HFFc6 (cell line): Measurements from ENCODE around the gene NPAS4. TPM values are rescaled to one million over a fixed set of nuclear protein-coding genes. Genes with fewer than 3 reads are reported as not detected.

Source experiments
- DNase-seq: peaks from one replicate; pipeline ENCODE4 v3.0.0-alpha.2; 2018
- H3K27ac Mint-ChIP-seq: 2 replicates; pipeline ENCODE4 v1.8.0; 2020; ENCODE audit warnings: mild to moderate bottlenecking, mixed read lengths
- H3K27me3 Mint-ChIP-seq: 2 replicates; pipeline ENCODE4 v1.8.0; 2021; ENCODE audit warnings: mild to moderate bottlenecking, moderate library complexity, mixed read lengths; ENCODE audit not compliant: insufficient read depth
- H3K36me3 Mint-ChIP-seq: 2 replicates; pipeline ENCODE4 v1.8.0; 2021; ENCODE audit warnings: low read depth, mixed read lengths
- H3K4me1 Mint-ChIP-seq: 2 replicates; pipeline ENCODE4 v1.8.0; 2020; ENCODE audit warnings: low read depth, mixed read lengths
- H3K4me3 Mint-ChIP-seq: 2 replicates; pipeline ENCODE4 v1.8.0; 2020; ENCODE audit warnings: mild to moderate bottlenecking, moderate library complexity, mixed read lengths
- H3K9me3 Mint-ChIP-seq: 2 replicates; pipeline ENCODE4 v1.8.0; 2020; ENCODE audit warnings: mild to moderate bottlenecking, mixed read lengths
- CTCF ChIP-seq: fragments of 200-600 bp; sonication (generic); IDR thresholded peaks from 2 replicates; pipeline ENCODE4 v1.5.0; 2021; ENCODE audit warnings: antibody characterized with exemption, mild to moderate bottlenecking
- total RNA-seq, 6 experiments: library from RNA; stranded (reverse); fragmentation: NEBNext Ultra II Directional; extraction: Animal tissue kit (Norgen Biotek cat#: 25700); gene quantifications; 2 replicates in 1 of 6; 3 replicates in 5 of 6; pipeline ENCODE4 v1.2.3, GENCODE V29; 2021

NPAS4 gene
- total RNA-seq, 6 experiments from 2014 or later: 0.14 to 0.36 (median 0.35) TPM; not detected in 3

GRCh38 chr11:66473167-66473566 is 52.3 kb downstream of the NPAS4 start:
- Mint-ChIP-seq H3K4me3 (no peak overlapping the region), H3K4me1 (peaks cover 3% of the 10 kb centered on the region; the same call in 1 of the 2 replicates), H3K27me3 (no peaks in the 10 kb centered on the region), H3K9me3 (no peaks in the 10 kb centered on the region), H3K36me3 (no peaks in the 10 kb centered on the region; the same call in 1 of the 2 replicates), H3K27ac (no peak overlapping the region)
- TF ChIP-seq CTCF: no peak
- DNase-seq: no peak

DNA sequence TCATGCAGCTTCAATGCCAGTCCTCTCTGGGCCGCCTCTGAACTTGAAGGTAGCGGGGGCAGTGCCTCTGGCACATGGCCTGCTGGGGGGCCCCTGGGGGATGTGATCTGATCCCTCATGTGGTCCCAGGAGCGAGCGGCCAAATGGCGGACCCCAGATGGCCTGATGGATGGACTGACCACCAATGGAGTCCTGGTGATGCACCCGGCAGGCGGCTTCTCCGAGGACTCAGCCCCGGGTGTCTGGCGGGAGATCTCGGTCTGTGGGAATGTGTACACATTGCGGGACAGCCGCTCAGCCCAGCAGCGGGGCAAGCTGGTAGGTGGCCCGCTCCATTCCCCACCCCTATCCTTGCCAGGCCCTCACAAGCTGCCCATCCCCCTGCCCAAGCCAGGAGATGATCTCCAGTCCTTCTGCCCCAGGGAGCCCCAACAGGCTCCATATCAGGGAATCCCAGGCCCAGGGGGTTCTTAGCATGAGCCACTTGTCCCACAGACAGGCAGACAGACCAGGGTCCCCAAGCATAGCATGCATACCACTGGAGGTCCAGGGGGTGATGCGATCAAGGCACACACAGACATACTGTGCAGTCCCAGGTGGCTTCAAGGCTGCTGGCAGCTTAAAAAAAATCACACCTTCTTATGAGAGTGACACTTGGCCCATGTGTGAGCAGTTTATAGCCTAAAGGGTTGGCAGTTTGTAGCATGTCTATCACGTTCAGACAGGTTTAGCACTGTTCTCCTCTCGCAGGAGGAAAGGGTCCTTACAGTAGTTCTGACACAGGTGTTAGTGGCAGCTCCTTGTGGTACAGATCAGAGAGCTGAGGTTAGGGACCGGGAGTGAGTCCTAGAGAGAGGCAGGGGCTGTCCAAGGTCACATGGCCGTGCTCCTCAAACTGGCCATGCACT is 53.0 kb downstream of the NPAS4 start:
- DNase-seq: no peak

GRCh38 chr11:66475349-66476172 is 54.7 kb downstream of the NPAS4 start:
- no peak overlapping the region for H3K4me3 Mint-ChIP-seq
- no peaks in the 10 kb centered on the region; the same call in 1 of the 2 replicates for H3K27me3 Mint-ChIP-seq
- DNase-seq: no peak
- H3K36me3 Mint-ChIP-seq: no peaks in the 10 kb centered on the region; the same call in 1 of the 2 replicates
- no peak overlapping the region for H3K27ac Mint-ChIP-seq
- no peak for TF ChIP-seq CTCF
- H3K4me1 Mint-ChIP-seq: peaks cover 17% of the 10 kb centered on the region
- H3K9me3 Mint-ChIP-seq: no peaks in the 10 kb centered on the region

More for the DNA sequence above, 53.0 kb downstream of the NPAS4 start:
- no peaks in the 10 kb centered on the region; the same call in 1 of the 2 replicates for H3K36me3 Mint-ChIP-seq
- no peak for TF ChIP-seq CTCF
- H3K4me3 Mint-ChIP-seq: no peak overlapping the region
- peaks cover 10% of the 10 kb centered on the region for H3K4me1 Mint-ChIP-seq
- H3K27me3 Mint-ChIP-seq: no peaks in the 10 kb centered on the region
- no peaks in the 10 kb centered on the region for H3K9me3 Mint-ChIP-seq
- no peak overlapping the region for H3K27ac Mint-ChIP-seq

Other genes starting within 250 kb of the NPAS4 start
- gene KLC2, start 163.3 kb upstream of the NPAS4 start, total RNA-seq: 10 to 100 TPM; 43.4 to 51.9 (median 46.0) TPM
- gene RAB1B, start 152.4 kb upstream of the NPAS4 start, total RNA-seq: 100 to 1,000 TPM; 220 to 272 (median 246) TPM
- 1 to 10 TPM in 3 of 6 experiments, under 1 TPM in 3; 0.73 to 1.9 (median 1.1) TPM for gene CNIH2, start 142.9 kb upstream of the NPAS4 start, total RNA-seq
- 100 to 1,000 TPM; 150 to 183 (median 153) TPM for gene YIF1A, start 131.9 kb upstream of the NPAS4 start, total RNA-seq
- under 1 TPM in 2 of 6 experiments, not detected in 4; 0.07 to 0.11 TPM for gene TMEM151A, start 129.1 kb upstream of the NPAS4 start, total RNA-seq
- gene CD248, start 104.0 kb upstream of the NPAS4 start, total RNA-seq: 100 to 1,000 TPM; 437 to 739 (median 687) TPM
- gene RIN1, start 84.6 kb upstream of the NPAS4 start, total RNA-seq: 10 to 100 TPM; 32.9 to 55.0 (median 49.8) TPM
- gene BRMS1, start 75.9 kb upstream of the NPAS4 start, total RNA-seq: 10 to 100 TPM; 41.2 to 66.6 (median 61.2) TPM
- 10 to 100 TPM; 21.5 to 26.4 (median 24.3) TPM for gene B4GAT1, start 73.4 kb upstream of the NPAS4 start, total RNA-seq
- not detected for gene SLC29A2, start 49.3 kb upstream of the NPAS4 start, total RNA-seq
- gene MRPL11, start 17.8 kb downstream of the NPAS4 start, total RNA-seq: 10 to 100 TPM; 55.6 to 74.1 (median 67.6) TPM
- gene PELI3, start 45.9 kb downstream of the NPAS4 start, total RNA-seq: 1 to 10 TPM; 6.7 to 8.0 (median 7.2) TPM
- gene DPP3, start 59.4 kb downstream of the NPAS4 start, total RNA-seq: 10 to 100 TPM; 54.8 to 71.6 (median 58.2) TPM
- gene BBS1, start 89.6 kb downstream of the NPAS4 start, total RNA-seq: 10 to 100 TPM; 14.9 to 21.4 (median 17.3) TPM
- 10 to 100 TPM; 15.4 to 23.3 (median 18.6) TPM for gene ZDHHC24, start 125.0 kb downstream of the NPAS4 start, total RNA-seq
- under 1 TPM in 4 of 6 experiments, not detected in 2; 0.07 to 0.24 (median 0.10) TPM for gene ACTN3, start 125.9 kb downstream of the NPAS4 start, total RNA-seq
- 10 to 100 TPM in 2 of 6 experiments, 1 to 10 TPM in 4; 5.2 to 20.0 (median 6.6) TPM for gene CTSF, start 147.6 kb downstream of the NPAS4 start, total RNA-seq
- gene CCDC87, start 172.0 kb downstream of the NPAS4 start, total RNA-seq: under 1 TPM; 0.19 to 0.66 (median 0.37) TPM
- gene CCS, start 172.2 kb downstream of the NPAS4 start, total RNA-seq: 10 to 100 TPM; 25.8 to 27.4 (median 26.5) TPM
- gene RBM14, start 195.6 kb downstream of the NPAS4 start, total RNA-seq: 10 to 100 TPM; 54.1 to 71.5 (median 64.9) TPM
- 100 to 1,000 TPM; 130 to 147 (median 134) TPM for gene RBM4, start 217.7 kb downstream of the NPAS4 start, total RNA-seq